Type B pancreatic cell (in vitro differentiated cells): Measurements from ENCODE around the gene RSPRY1. TPM values are rescaled to one million over a fixed set of nuclear protein-coding genes. Genes with fewer than 3 reads are reported as not detected.
A peak's percentile ranks its signal among the peaks of the same experiment; 100 is the strongest.

Experiments
- DNase-seq: peaks from one replicate; pipeline ENCODE4 v3.0.0; 2021; ENCODE audit warnings: mixed read lengths; ENCODE audit not compliant: unreplicated experiment; ENCODE audit errors: extremely low spot score
- H3K27ac Mint-ChIP-seq: 2 replicates; pipeline ENCODE4 v1.8.0; 2021; ENCODE audit warnings: mild to moderate bottlenecking, mixed read lengths
- H3K27me3 Mint-ChIP-seq: 2 replicates; pipeline ENCODE4 v1.8.0; 2021; ENCODE audit warnings: mixed read lengths
- H3K36me3 Mint-ChIP-seq: 2 replicates; pipeline ENCODE4 v1.8.0; 2021; ENCODE audit warnings: mixed read lengths
- H3K4me1 Mint-ChIP-seq: one replicate; pipeline ENCODE4 v1.8.0; 2021; ENCODE audit warnings: mixed read lengths; ENCODE audit not compliant: unreplicated experiment
- H3K4me3 Mint-ChIP-seq: 2 replicates; pipeline ENCODE4 v1.8.0; 2021; ENCODE audit warnings: mild to moderate bottlenecking, mixed read lengths
- H3K9me3 Mint-ChIP-seq: 2 replicates; pipeline ENCODE4 v1.8.0; 2021; ENCODE audit warnings: mixed read lengths
- total RNA-seq: library from RNA; stranded (reverse); gene quantifications from 2 replicates; pipeline ENCODE4 v1.2.1, GENCODE V29; 2021; ENCODE audit warnings: low replicate concordance
- TF ChIP-seq, protein P1 (sequence below): fragments of 200-600 bp; sonication (generic); conservative IDR thresholded peaks from 2 replicates; pipeline ENCODE4 v1.5.0; 2021; ENCODE audit warnings: antibody characterized with exemption, mild to moderate bottlenecking

RSPRY1 gene
- total RNA-seq, 1 donor from 2014 or later: 49.9 TPM

DNA sequence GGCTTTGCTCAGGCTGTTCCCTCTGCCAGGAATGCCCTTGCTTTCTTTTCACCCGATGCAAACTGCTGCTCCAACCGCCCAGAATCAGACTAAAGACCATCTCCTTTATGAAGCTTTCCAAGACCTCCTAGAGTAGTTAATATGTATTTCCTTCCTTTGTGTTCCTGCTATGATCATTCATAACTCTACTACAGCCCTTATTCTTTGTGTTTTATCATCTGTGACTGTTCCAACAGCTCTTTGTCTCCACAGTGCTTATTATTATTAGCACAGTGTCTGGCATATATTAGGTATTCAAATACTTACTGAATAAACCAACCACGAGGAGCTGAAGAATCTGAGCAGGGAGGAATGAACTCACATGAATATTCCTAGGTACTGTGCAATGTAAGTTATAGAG lies 7.9 kb upstream of the RSPRY1 start:
- Mint-ChIP-seq H3K4me3 (peak overlapping the region; percentile 1), H3K27ac (peak overlapping the region; percentile 2), H3K9me3 (no peaks in the 10 kb centered on the region), H3K27me3 (no peaks in the 10 kb centered on the region), H3K36me3 (no peaks in the 10 kb centered on the region), H3K4me1 (peaks cover 5% of the 10 kb centered on the region)
- TF ChIP-seq, protein P1, sequence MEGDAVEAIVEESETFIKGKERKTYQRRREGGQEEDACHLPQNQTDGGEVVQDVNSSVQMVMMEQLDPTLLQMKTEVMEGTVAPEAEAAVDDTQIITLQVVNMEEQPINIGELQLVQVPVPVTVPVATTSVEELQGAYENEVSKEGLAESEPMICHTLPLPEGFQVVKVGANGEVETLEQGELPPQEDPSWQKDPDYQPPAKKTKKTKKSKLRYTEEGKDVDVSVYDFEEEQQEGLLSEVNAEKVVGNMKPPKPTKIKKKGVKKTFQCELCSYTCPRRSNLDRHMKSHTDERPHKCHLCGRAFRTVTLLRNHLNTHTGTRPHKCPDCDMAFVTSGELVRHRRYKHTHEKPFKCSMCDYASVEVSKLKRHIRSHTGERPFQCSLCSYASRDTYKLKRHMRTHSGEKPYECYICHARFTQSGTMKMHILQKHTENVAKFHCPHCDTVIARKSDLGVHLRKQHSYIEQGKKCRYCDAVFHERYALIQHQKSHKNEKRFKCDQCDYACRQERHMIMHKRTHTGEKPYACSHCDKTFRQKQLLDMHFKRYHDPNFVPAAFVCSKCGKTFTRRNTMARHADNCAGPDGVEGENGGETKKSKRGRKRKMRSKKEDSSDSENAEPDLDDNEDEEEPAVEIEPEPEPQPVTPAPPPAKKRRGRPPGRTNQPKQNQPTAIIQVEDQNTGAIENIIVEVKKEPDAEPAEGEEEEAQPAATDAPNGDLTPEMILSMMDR: no peak
- no peak for DNase-seq

DNA sequence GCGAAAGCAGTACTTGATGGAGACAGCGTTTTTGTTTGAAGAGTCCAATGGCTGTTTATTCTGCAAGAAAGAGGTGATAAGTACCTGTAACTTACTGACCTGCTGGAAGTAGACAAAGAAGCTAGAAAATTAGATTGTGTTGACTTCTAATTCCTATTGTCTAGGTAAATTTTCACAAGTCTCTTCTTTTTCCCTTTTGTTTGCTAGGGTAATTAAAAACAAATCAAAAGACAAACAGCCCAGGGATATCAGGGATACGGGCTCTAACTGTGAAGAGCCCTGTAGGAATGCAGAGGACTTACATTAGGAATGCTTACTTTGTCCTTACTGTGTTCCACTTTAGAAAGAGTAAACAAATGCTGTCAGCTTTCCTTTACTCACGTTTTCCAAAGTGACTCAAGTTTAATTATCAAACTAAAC lies 7.3 kb upstream of the RSPRY1 start:
- peaks cover 7% of the 10 kb centered on the region for H3K4me1 Mint-ChIP-seq
- H3K27me3 Mint-ChIP-seq: no peaks in the 10 kb centered on the region
- DNase-seq: no peak
- no peaks in the 10 kb centered on the region for H3K36me3 Mint-ChIP-seq
- H3K27ac Mint-ChIP-seq: no peak overlapping the region
- H3K4me3 Mint-ChIP-seq: no peak overlapping the region
- TF ChIP-seq, protein P1: no peak
- no peaks in the 10 kb centered on the region for H3K9me3 Mint-ChIP-seq

DNA sequence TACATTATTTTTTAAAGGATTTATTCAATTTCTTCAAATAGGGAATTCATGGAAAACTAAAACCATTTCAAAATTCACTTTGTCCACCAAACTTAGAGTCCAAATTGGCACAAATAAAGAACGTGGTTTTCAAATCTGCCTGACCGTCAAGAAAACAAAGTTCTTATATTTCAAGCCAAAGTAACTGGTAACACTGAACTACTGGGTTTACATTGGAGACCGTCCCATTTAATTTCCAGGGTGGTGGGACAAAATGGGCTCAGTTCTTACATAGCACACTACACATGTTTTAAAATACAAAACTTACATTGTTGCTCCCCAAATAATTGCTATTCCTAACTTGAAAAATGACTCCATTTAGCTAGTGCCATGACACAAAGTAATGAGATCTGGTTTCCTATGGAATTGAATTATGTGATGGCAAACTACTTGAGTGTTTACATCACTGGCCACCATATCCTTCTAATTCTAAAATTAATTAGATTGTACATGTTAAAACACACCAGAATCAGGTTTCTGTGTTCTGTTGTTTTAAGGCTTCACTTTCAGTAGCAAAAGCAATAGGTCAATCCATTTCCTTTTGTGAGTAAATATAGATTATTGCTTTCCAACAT lies 6.8 kb upstream of the RSPRY1 start:
- H3K27ac Mint-ChIP-seq: no peak overlapping the region
- H3K36me3 Mint-ChIP-seq: no peaks in the 10 kb centered on the region
- peaks cover 11% of the 10 kb centered on the region for H3K4me1 Mint-ChIP-seq
- TF ChIP-seq, protein P1: no peak
- no peak for DNase-seq
- no peaks in the 10 kb centered on the region for H3K27me3 Mint-ChIP-seq
- H3K9me3 Mint-ChIP-seq: no peaks in the 10 kb centered on the region
- no peak overlapping the region for H3K4me3 Mint-ChIP-seq

DNA sequence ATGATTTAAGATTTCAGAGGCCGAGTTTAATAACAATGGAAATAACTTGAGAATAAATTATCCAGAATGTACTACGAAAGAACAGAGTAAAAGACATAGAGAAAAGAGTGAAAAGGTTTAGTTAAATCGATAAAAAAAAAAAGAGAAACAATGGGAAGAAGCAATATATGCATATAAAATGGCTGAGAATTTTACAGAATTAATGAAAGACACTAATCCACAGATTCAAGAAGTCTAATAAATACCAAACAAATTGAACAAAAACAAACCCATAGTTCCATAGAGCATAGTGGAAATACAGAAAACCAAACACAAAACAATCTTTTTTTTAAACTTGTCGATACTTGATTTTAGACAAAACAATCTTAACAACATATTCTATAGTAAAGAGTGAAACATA lies 2.0 kb upstream of the RSPRY1 start:
- Mint-ChIP-seq H3K27ac (no peak overlapping the region), H3K36me3 (no peaks in the 10 kb centered on the region)

DNA sequence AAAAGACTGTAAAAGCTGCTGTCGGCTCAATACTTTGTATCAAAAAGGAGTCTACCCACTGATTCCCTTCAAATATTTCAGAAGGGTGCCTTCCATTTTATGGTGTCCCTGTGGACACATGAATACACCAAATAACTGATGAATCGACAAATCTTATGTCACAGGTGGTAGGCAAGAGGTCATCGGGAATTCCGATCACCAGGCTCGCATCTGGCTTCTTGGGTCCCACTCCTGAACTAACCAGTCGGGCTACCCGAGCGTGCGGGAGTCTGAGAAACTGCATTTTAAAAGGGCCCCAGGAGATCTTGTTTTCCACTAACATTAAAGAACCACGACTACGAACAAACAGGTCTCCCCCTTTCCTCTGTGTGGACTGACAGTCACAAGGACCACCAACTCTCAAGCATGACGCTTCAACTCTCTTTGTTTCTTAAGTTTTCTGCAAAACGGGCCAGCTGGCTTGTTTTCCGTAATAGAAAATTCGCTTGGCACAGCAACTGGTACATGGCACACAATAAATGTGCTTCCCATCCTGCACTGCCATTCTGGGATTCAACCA lies 1.2 kb upstream of the RSPRY1 start:
- Mint-ChIP-seq H3K27me3 (no peaks in the 10 kb centered on the region), H3K4me3 (peak overlapping the region; percentile 99), H3K4me1 (peaks cover 25% of the 10 kb centered on the region), H3K9me3 (no peaks in the 10 kb centered on the region), H3K27ac (peak overlapping the region; percentile 94), H3K36me3 (no peaks in the 10 kb centered on the region)
- no peak for DNase-seq
- TF ChIP-seq, protein P1: no peak

More for the DNA sequence above, 2.0 kb upstream of the RSPRY1 start:
- no peaks in the 10 kb centered on the region for H3K27me3 Mint-ChIP-seq
- peak overlapping the region; percentile 99 for H3K4me3 Mint-ChIP-seq
- TF ChIP-seq, protein P1: no peak
- peaks cover 25% of the 10 kb centered on the region for H3K4me1 Mint-ChIP-seq
- H3K9me3 Mint-ChIP-seq: no peaks in the 10 kb centered on the region
- DNase-seq: no peak
